ENCODE data around the gene TBC1D1. TPM values are rescaled to one million over a fixed set of nuclear protein-coding genes. Genes with fewer than 3 reads are reported as not detected.
A peak's percentile ranks its signal among the peaks of the same experiment; 100 is the strongest.

The TBC1D1 gene
- total and polyA plus RNA-seq, 12 donors = 85.4 to 153 (median 106) TPM

GRCh38 chr4:38100474-38101255, 209.8 kb downstream of the TBC1D1 start:
- 93 to 94% methylated on average over 5 of the region's 5 CpGs for WGBS, 2 donors
- peaks cover 0 to 98% (median 34%) of the 10 kb centered on the region in 9 donors for H3K36me3 ChIP-seq
- H3K27ac ChIP-seq = peak overlapping the region in 5 of 10 donors; percentile 10 to 57 (median 45)

GRCh38 chr4:38101563-38101962, 210.7 kb downstream of the TBC1D1 start:
- Histone ChIP-seq H3K9me3 (no peaks in the 10 kb centered on the region), H3K27ac (no peak overlapping the region), H3K27me3 (no peaks in the 10 kb centered on the region), H3K4me1 (peaks cover 0 to 34% (median 10%) of the 10 kb centered on the region in 9 donors), H3K36me3 (peaks cover 0 to 98% (median 27%) of the 10 kb centered on the region in 9 donors), H3K4me3 (no peak overlapping the region)
- TF ChIP-seq CTCF (IDR thresholded peaks at IDR 0.05) = no peak
- ATAC-seq (no peak), DNase-seq (no peak)
- intact Hi-C loops (cut with DNase I) = no loop called here
- WGBS, 2 donors = 70 to 76% methylated on average over 4 of the region's 4 CpGs

More at GRCh38 chr4:38100474-38101255, 209.8 kb downstream of the TBC1D1 start:
- no peak overlapping the region for H3K4me3 ChIP-seq
- intact Hi-C loops (cut with DNase I) = no loop called here
- TF ChIP-seq CTCF (IDR thresholded peaks at IDR 0.05) = no peak
- ATAC-seq = no peak
- DNase-seq = no peak
- no peaks in the 10 kb centered on the region for H3K27me3 ChIP-seq
- no peaks in the 10 kb centered on the region for H3K9me3 ChIP-seq
- H3K4me1 ChIP-seq = peaks cover 0 to 26% (median 7%) of the 10 kb centered on the region in 9 donors

- 90 to 92% methylated on average over 7 of the region's 7 CpGs for WGBS, 2 donors
- no peak overlapping the region for H3K27ac ChIP-seq
These were observed 212.2 kb downstream of the TBC1D1 start for GRCh38 chr4:38102957-38103588.

More at GRCh38 chr4:38102957-38103588, 212.2 kb downstream of the TBC1D1 start:
- DNase-seq (no peak), ATAC-seq (no peak)
- Histone ChIP-seq H3K27me3 (no peaks in the 10 kb centered on the region), H3K36me3 (peaks cover 0 to 97% (median 17%) of the 10 kb centered on the region in 9 donors), H3K4me1 (peaks cover 0 to 41% (median 12%) of the 10 kb centered on the region in 9 donors), H3K4me3 (no peak overlapping the region), H3K9me3 (no peaks in the 10 kb centered on the region)
- intact Hi-C loops (cut with DNase I) = no loop called here
- TF ChIP-seq CTCF (IDR thresholded peaks at IDR 0.05) = no peak
